Epithelial cell of esophagus (primary cell): ENCODE results near the gene FAN1.

Experiments
- DNase-seq: peaks from one replicate; pipeline ENCODE4 v3.0.0; 2010; ENCODE audit warnings: low read depth
- H3K4me3 ChIP-seq: 2 replicates; pipeline ENCODE4 v1.5.1; 2011; ENCODE audit warnings: mild to moderate bottlenecking, low read length, control low read depth
- TF ChIP-seq, protein P1 (sequence below): IDR thresholded peaks from 2 replicates; pipeline ENCODE4 v1.5.1; 2011; ENCODE audit warnings: low read depth, mild to moderate bottlenecking, low read length, control low read depth, inconsistent platforms; ENCODE audit not compliant: insufficient read depth; ENCODE audit errors: missing control alignments

FAN1 gene

GRCh38 chr15:30901889-30902288 lies 1.8 kb upstream of the FAN1 start:
- no peak overlapping the region for H3K4me3 ChIP-seq
- TF ChIP-seq, protein P1, sequence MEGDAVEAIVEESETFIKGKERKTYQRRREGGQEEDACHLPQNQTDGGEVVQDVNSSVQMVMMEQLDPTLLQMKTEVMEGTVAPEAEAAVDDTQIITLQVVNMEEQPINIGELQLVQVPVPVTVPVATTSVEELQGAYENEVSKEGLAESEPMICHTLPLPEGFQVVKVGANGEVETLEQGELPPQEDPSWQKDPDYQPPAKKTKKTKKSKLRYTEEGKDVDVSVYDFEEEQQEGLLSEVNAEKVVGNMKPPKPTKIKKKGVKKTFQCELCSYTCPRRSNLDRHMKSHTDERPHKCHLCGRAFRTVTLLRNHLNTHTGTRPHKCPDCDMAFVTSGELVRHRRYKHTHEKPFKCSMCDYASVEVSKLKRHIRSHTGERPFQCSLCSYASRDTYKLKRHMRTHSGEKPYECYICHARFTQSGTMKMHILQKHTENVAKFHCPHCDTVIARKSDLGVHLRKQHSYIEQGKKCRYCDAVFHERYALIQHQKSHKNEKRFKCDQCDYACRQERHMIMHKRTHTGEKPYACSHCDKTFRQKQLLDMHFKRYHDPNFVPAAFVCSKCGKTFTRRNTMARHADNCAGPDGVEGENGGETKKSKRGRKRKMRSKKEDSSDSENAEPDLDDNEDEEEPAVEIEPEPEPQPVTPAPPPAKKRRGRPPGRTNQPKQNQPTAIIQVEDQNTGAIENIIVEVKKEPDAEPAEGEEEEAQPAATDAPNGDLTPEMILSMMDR = no peak
- DNase-seq = no peak

GRCh38 chr15:30904812-30905211 lies 1.1 kb downstream of the FAN1 start:
- TF ChIP-seq, protein P1 = no peak
- H3K4me3 ChIP-seq = peak overlapping the region; percentile 61
- no peak for DNase-seq

DNA sequence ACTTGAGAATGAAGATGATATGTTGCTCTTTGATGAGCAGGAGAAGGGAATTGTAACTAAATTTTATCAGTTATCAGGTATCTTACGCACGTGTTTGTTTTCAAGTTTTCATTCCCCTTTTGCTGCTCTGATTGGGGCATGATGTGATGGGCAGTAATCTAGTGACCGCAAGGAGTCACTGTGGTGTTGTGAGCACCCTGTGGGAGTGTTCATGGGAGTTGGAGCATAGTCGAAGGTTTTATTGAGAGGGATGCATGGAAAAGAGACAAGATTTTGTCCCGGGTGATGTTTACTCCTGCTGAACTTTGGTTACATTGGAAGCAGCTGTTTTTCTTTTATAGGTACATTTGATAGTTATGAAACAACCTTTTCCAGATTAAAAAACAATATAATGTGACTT lies 2.1 kb downstream of the FAN1 start:
- TF ChIP-seq, protein P1 = no peak
- H3K4me3 ChIP-seq = no peak overlapping the region
- no peak for DNase-seq

DNA sequence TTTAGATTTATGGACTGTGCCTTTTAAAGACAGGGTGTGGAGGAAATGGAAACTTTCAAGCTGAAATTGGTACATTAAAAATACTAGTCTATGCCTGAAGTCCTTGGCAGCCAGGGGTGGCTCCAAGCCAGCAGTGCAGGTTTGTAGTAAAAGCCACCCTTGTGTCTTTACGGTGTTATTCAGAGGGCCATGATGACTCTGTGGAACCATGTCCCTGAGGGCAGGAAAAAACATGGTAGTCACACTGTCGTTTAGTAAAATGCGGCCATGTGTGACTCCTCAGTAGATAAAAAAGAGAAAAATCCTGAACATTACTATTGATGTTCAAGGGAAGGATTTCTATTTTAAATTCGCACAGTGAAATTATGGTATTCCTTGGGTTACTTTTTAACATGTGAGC lies 2.7 kb downstream of the FAN1 start:
- H3K4me3 ChIP-seq = no peak overlapping the region
- DNase-seq = peak; percentile 10
- TF ChIP-seq, protein P1 = no peak

- TF ChIP-seq, protein P1 = no peak
- no peak overlapping the region for H3K4me3 ChIP-seq
- no peak for DNase-seq
Observed at GRCh38 chr15:30913761-30914160, 10.0 kb downstream of the FAN1 start.

GRCh38 chr15:30917013-30917412 lies 13.3 kb downstream of the FAN1 start:
- no peak for DNase-seq
- H3K4me3 ChIP-seq = no peak overlapping the region
- TF ChIP-seq, protein P1 = no peak

- no peak overlapping the region for H3K4me3 ChIP-seq
- no peak for DNase-seq
- TF ChIP-seq, protein P1 = no peak
Observed at GRCh38 chr15:30917675-30918074, 14.0 kb downstream of the FAN1 start.
